HG02970 (cell line): ENCODE results near the gene STEAP1B.
"Not testable (repeated sequence)": the region's sequence is repeated elsewhere in the genome, so short reads cannot be mapped to it uniquely, and the experiment has no call there.

ENCODE experiments used
- ATAC-seq: cut with Tn5 transposase; IDR thresholded peaks from one replicate; pipeline ENCODE4 v1.9.1; 2021; ENCODE audit warnings: mild to moderate bottlenecking, moderate library complexity, moderate number of reproducible peaks; ENCODE audit not compliant: unreplicated experiment, low FRiP score

STEAP1B gene

GRCh38 chr7:22501336-22501735 is 1.3 kb upstream of the STEAP1B start:
- ATAC-seq, result not testable (repeated sequence)

GRCh38 chr7:22499044-22499443 is 944 bp downstream of the STEAP1B start:
- no peak for ATAC-seq

- ATAC-seq, result not testable (repeated sequence)
These were observed 3.1 kb downstream of the STEAP1B start for GRCh38 chr7:22496912-22497311.

GRCh38 chr7:22496296-22496888 is 3.6 kb downstream of the STEAP1B start:
- not testable (repeated sequence) for ATAC-seq

- not testable (repeated sequence) for ATAC-seq
These were observed 6.6 kb downstream of the STEAP1B start for GRCh38 chr7:22493160-22493925.

GRCh38 chr7:22488643-22489462 is 11.1 kb downstream of the STEAP1B start:
- no peak for ATAC-seq

GRCh38 chr7:22487978-22488642 is 11.9 kb downstream of the STEAP1B start:
- ATAC-seq, result no peak

- no peak for ATAC-seq
These were observed 13.4 kb downstream of the STEAP1B start for GRCh38 chr7:22486597-22486996.

GRCh38 chr7:22485189-22485588 is 14.8 kb downstream of the STEAP1B start:
- no peak for ATAC-seq

- no peak for ATAC-seq
These were observed 17.5 kb downstream of the STEAP1B start for GRCh38 chr7:22482503-22482902.

- ATAC-seq, result no peak
These were observed 18.3 kb downstream of the STEAP1B start for GRCh38 chr7:22481726-22482125.

GRCh38 chr7:22480523-22481075 is 19.4 kb downstream of the STEAP1B start:
- ATAC-seq, result no peak

GRCh38 chr7:22477876-22478450 is 22.0 kb downstream of the STEAP1B start:
- ATAC-seq, result no peak

- no peak for ATAC-seq
These were observed 22.7 kb downstream of the STEAP1B start for GRCh38 chr7:22477262-22477661.

- no peak for ATAC-seq
These were observed 23.2 kb downstream of the STEAP1B start for GRCh38 chr7:22476824-22477223.

GRCh38 chr7:22474645-22475044 is 25.3 kb downstream of the STEAP1B start:
- no peak for ATAC-seq

GRCh38 chr7:22470981-22471380 is 29.0 kb downstream of the STEAP1B start:
- no peak for ATAC-seq

- ATAC-seq, result no peak
These were observed 30.4 kb downstream of the STEAP1B start for GRCh38 chr7:22469371-22470143.

GRCh38 chr7:22468609-22469008 is 31.4 kb downstream of the STEAP1B start:
- no peak for ATAC-seq
